ENCODE measurements around the gene SEMA5A. TPM values are rescaled to one million over a fixed set of nuclear protein-coding genes. Genes with fewer than 3 reads are reported as not detected.

Gene SEMA5A
- total RNA-seq, 1 donor = 42.3 TPM

DNA sequence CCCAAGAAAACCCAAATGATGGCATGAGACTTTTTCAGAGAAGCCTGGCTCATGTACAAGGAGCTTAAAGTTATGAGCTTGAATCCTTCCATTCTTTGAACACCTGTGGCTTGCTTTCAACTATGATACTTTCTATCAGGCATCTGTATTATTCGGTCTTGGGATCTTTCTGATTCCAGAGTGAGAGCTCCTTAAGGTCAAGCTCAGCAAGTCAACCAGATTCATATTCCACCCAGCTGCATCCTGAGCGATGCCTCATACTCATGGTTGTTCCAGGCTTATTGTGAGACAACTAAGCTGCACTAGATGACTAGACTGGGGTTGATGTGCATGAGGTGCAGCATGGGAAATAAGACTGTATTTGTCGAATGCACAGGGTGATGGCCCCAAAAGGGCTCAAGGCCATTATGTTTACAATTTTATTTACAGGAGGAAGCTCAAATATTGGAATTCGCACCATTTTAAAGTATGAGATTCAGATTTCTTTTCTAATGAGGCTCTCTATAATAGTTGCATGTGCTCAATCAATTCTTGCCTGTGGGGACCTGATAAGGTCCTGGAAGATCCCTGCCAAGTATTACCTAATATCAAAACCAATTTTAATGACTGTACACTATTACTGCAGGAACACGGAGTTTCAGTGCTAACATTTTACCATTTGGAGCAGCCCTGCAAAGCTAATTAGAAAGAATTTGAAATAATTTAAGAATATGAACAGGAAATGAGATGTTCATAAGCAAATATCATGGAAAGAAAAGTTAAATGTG lies 453.8 kb downstream of the SEMA5A start:
- H3K4me2 ChIP-seq (ENCODE audit: insufficient read depth, low read length) = no peak overlapping the region
- H3K4me3 ChIP-seq (ENCODE audit: insufficient read depth, low read length) = no peak overlapping the region
- H3K27me3 ChIP-seq (ENCODE audit: insufficient read depth, low read length) = no peaks in the 10 kb centered on the region
- H3K9me3 ChIP-seq (ENCODE audit: low read depth, low read length) = no peaks in the 10 kb centered on the region
- no peaks in the 10 kb centered on the region for H3K36me3 ChIP-seq (ENCODE audit: insufficient read depth, low read length)
- no peak for DNase-seq (ENCODE audit: insufficient read length, low spot score, missing footprints)
- no peaks in the 10 kb centered on the region for H3K79me2 ChIP-seq (ENCODE audit: insufficient read depth, low read length)
- no peak overlapping the region for H3K27ac ChIP-seq (ENCODE audit: low read depth, low read length)
- H4K20me1 ChIP-seq (ENCODE audit: insufficient read depth, low read length) = no peaks in the 10 kb centered on the region
- TF ChIP-seq, protein P1, sequence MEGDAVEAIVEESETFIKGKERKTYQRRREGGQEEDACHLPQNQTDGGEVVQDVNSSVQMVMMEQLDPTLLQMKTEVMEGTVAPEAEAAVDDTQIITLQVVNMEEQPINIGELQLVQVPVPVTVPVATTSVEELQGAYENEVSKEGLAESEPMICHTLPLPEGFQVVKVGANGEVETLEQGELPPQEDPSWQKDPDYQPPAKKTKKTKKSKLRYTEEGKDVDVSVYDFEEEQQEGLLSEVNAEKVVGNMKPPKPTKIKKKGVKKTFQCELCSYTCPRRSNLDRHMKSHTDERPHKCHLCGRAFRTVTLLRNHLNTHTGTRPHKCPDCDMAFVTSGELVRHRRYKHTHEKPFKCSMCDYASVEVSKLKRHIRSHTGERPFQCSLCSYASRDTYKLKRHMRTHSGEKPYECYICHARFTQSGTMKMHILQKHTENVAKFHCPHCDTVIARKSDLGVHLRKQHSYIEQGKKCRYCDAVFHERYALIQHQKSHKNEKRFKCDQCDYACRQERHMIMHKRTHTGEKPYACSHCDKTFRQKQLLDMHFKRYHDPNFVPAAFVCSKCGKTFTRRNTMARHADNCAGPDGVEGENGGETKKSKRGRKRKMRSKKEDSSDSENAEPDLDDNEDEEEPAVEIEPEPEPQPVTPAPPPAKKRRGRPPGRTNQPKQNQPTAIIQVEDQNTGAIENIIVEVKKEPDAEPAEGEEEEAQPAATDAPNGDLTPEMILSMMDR (IDR thresholded peaks at IDR 0.05; ENCODE audit: extremely low read depth, low read depth, low read length) = no peak
- no peaks in the 10 kb centered on the region for H3K4me1 ChIP-seq (ENCODE audit: insufficient read depth, low read length)
- H2AFZ ChIP-seq (ENCODE audit: low read length) = no peak overlapping the region

DNA sequence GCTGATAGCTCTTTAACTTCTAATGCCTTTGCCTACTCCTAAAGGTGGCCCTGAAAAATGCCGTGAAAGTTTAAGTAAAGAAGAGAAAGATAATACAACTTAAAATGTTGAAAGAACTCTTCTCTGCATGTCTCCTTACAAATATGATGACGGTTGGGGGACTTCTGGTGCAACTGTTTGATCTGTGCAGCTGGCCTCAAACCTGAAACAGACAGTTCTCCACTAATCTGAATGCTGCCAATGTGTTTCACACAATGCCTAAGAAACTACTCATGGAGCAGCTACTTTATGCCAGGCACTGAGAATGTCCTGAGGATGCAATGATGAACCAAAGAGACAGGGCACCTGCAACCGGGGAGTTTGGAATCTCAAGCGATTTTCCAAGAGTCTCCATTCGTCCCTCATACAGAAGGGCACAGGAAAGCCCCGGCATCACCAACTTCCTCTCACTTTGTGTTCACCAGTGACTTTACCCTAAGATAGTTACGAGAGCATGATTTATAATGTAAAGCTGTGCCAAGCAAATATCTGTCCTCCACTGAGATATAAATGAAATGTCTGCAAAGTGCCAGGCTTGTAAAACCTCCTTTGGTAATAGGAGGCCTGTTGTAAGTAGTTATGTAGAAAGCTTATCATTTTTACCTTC lies 455.4 kb downstream of the SEMA5A start:
- TF ChIP-seq, protein P1 (IDR thresholded peaks at IDR 0.05; ENCODE audit: extremely low read depth, low read depth, low read length) = no peak
- H3K36me3 ChIP-seq (ENCODE audit: insufficient read depth, low read length) = no peaks in the 10 kb centered on the region
- H2AFZ ChIP-seq (ENCODE audit: low read length) = no peak overlapping the region
- no peaks in the 10 kb centered on the region for H3K79me2 ChIP-seq (ENCODE audit: insufficient read depth, low read length)
- H4K20me1 ChIP-seq (ENCODE audit: insufficient read depth, low read length) = no peaks in the 10 kb centered on the region
- H3K9me3 ChIP-seq (ENCODE audit: low read depth, low read length) = no peaks in the 10 kb centered on the region
- no peaks in the 10 kb centered on the region for H3K4me1 ChIP-seq (ENCODE audit: insufficient read depth, low read length)
- H3K27me3 ChIP-seq (ENCODE audit: insufficient read depth, low read length) = no peaks in the 10 kb centered on the region
- H3K4me2 ChIP-seq (ENCODE audit: insufficient read depth, low read length) = no peak overlapping the region
- H3K4me3 ChIP-seq (ENCODE audit: insufficient read depth, low read length) = no peak overlapping the region
- no peak overlapping the region for H3K27ac ChIP-seq (ENCODE audit: low read depth, low read length)
- no peak for DNase-seq (ENCODE audit: insufficient read length, low spot score, missing footprints)

DNA sequence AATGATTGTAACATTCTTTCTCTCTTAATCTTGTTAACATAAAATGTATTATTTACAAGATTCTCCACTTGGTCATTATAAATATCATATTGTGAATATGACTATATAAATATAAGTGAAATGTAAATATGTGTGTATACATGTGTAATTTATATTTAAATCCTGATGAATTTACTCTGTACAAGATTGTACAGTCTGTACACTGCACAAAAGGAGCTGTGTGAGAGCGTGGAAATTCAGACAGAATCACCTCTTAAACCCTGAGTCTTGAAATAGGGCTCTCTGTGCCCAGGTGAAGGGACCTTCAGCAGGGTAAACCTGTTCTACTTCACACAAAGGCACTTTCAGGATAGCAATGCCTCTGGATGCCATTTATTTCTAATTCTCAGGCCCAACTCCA lies 456.0 kb downstream of the SEMA5A start:
- Histone ChIP-seq H3K4me2 (ENCODE audit: insufficient read depth, low read length) (no peak overlapping the region), H3K27me3 (ENCODE audit: insufficient read depth, low read length) (no peaks in the 10 kb centered on the region)
- TF ChIP-seq, protein P1 (IDR thresholded peaks at IDR 0.05; ENCODE audit: extremely low read depth, low read depth, low read length) = no peak

DNA sequence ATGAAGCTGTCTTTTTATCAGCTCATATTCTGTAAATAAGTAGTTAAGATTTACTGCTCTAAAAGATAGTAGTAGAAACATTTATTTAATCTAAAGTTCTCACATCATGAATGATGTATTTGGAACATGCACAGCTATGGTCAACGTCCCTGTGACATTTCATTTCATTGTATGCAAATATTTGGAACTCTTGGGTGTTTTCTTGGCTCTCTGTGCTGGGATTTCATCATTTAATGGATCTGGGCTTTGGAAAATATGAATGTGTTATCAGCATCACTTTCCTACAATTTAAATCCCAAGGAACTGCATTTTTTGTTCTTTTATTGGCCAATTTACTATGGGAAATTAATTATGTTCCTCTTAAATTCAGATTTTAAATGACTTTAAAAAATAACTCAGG lies 462.9 kb downstream of the SEMA5A start:
- H2AFZ ChIP-seq (ENCODE audit: low read length) = no peak overlapping the region
- no peak overlapping the region for H3K27ac ChIP-seq (ENCODE audit: low read depth, low read length)
- H3K9me3 ChIP-seq (ENCODE audit: low read depth, low read length) = no peaks in the 10 kb centered on the region
- H3K4me2 ChIP-seq (ENCODE audit: insufficient read depth, low read length) = no peak overlapping the region
- H3K4me3 ChIP-seq (ENCODE audit: insufficient read depth, low read length) = no peak overlapping the region
- H3K27me3 ChIP-seq (ENCODE audit: insufficient read depth, low read length) = no peaks in the 10 kb centered on the region
- TF ChIP-seq, protein P1 (IDR thresholded peaks at IDR 0.05; ENCODE audit: extremely low read depth, low read depth, low read length) = no peak
- H3K4me1 ChIP-seq (ENCODE audit: insufficient read depth, low read length) = no peaks in the 10 kb centered on the region
- H3K79me2 ChIP-seq (ENCODE audit: insufficient read depth, low read length) = no peaks in the 10 kb centered on the region
- no peaks in the 10 kb centered on the region for H4K20me1 ChIP-seq (ENCODE audit: insufficient read depth, low read length)
- DNase-seq (ENCODE audit: insufficient read length, low spot score, missing footprints) = no peak
- H3K36me3 ChIP-seq (ENCODE audit: insufficient read depth, low read length) = no peaks in the 10 kb centered on the region

More for the DNA sequence above, 456.0 kb downstream of the SEMA5A start:
- Histone ChIP-seq H2AFZ (ENCODE audit: low read length) (no peak overlapping the region), H3K27ac (ENCODE audit: low read depth, low read length) (no peak overlapping the region), H3K4me3 (ENCODE audit: insufficient read depth, low read length) (no peak overlapping the region), H3K4me1 (ENCODE audit: insufficient read depth, low read length) (no peaks in the 10 kb centered on the region), H3K36me3 (ENCODE audit: insufficient read depth, low read length) (no peaks in the 10 kb centered on the region), H3K9me3 (ENCODE audit: low read depth, low read length) (no peaks in the 10 kb centered on the region), H4K20me1 (ENCODE audit: insufficient read depth, low read length) (no peaks in the 10 kb centered on the region), H3K79me2 (ENCODE audit: insufficient read depth, low read length) (no peaks in the 10 kb centered on the region)
- DNase-seq (ENCODE audit: insufficient read length, low spot score, missing footprints) = no peak

Measured in osteoblast (primary cell).